Stimulated activated CD4-positive, alpha-beta T cell treated with anti-CD3 and anti-CD28 coated beads, TNF-alpha, amount 100 ng/mL, for 48 hours (primary cell): Measurements from ENCODE around the gene PAXIP1.
"Not testable (repeated sequence)": the region's sequence is repeated elsewhere in the genome, so short reads cannot be mapped to it uniquely, and the experiment has no call there.

ENCODE experiments used
- DNase-seq, 3 donors: peaks; one replicate each; pipeline ENCODE4 v3.0.0-alpha.2; 2020; ENCODE audit warnings: low read depth in 3 of 3

PAXIP1 gene

GRCh38 chr7:155003092-155003375 lies at the start of gene PAXIP1:
Gene PAXIP1, minus strand, starts transcription at chr7:155003124. Its CDS starts 195 bp downstream, at chr7:155002929.
- peak in 1 of 3 donors; percentile 20 for DNase-seq

- DNase-seq: no peak
Measured at GRCh38 chr7:155051355-155051754, 48.4 kb upstream of the PAXIP1 start.

- DNase-seq: no peak
Measured at GRCh38 chr7:155048006-155048405, 45.1 kb upstream of the PAXIP1 start.

- no peak for DNase-seq
Measured at GRCh38 chr7:155043756-155044155, 40.8 kb upstream of the PAXIP1 start.

- no peak for DNase-seq
Measured at GRCh38 chr7:155038335-155038734, 35.4 kb upstream of the PAXIP1 start.

- DNase-seq: not testable (repeated sequence)
Measured at GRCh38 chr7:155034495-155034894, 31.6 kb upstream of the PAXIP1 start.

- DNase-seq: no peak
Measured at GRCh38 chr7:155032978-155033377, 30.1 kb upstream of the PAXIP1 start.

- DNase-seq: no peak
Measured at GRCh38 chr7:155027879-155028278, 25.0 kb upstream of the PAXIP1 start.

- no peak for DNase-seq
Measured at GRCh38 chr7:155021699-155022145, 18.8 kb upstream of the PAXIP1 start.

- DNase-seq: no peak
Measured at GRCh38 chr7:155020996-155021395, 18.1 kb upstream of the PAXIP1 start.

- DNase-seq: no peak
Measured at GRCh38 chr7:155017834-155018233, 14.9 kb upstream of the PAXIP1 start.

- no peak for DNase-seq
Measured at GRCh38 chr7:155011086-155011485, 8.2 kb upstream of the PAXIP1 start.

- no peak for DNase-seq
Measured at GRCh38 chr7:155009570-155010157, 6.7 kb upstream of the PAXIP1 start.

- no peak for DNase-seq
Measured at GRCh38 chr7:155007947-155008346, 5.0 kb upstream of the PAXIP1 start.

- peak; percentile 70 to 72 (median 72) for DNase-seq
Measured at GRCh38 chr7:155003376-155004214, 671 bp upstream of the PAXIP1 start.

- peak in 1 of 3 donors; percentile 32 for DNase-seq
Measured at GRCh38 chr7:155002411-155003091, 373 bp downstream of the PAXIP1 start.

- no peak for DNase-seq
Measured at GRCh38 chr7:155001756-155002410, 1.0 kb downstream of the PAXIP1 start.

GRCh38 chr7:155000795-155001194 lies 2.1 kb downstream of the PAXIP1 start:
- DNase-seq: no peak

- DNase-seq: no peak
Measured at GRCh38 chr7:154998481-154998880, 4.4 kb downstream of the PAXIP1 start.

GRCh38 chr7:154997840-154998370 lies 5.0 kb downstream of the PAXIP1 start:
- DNase-seq: no peak

GRCh38 chr7:154996756-154997155 lies 6.2 kb downstream of the PAXIP1 start:
- DNase-seq: no peak

- no peak for DNase-seq
Measured at GRCh38 chr7:154996101-154996500, 6.8 kb downstream of the PAXIP1 start.
